ENCODE measurements around the gene CALR3.

DNA sequence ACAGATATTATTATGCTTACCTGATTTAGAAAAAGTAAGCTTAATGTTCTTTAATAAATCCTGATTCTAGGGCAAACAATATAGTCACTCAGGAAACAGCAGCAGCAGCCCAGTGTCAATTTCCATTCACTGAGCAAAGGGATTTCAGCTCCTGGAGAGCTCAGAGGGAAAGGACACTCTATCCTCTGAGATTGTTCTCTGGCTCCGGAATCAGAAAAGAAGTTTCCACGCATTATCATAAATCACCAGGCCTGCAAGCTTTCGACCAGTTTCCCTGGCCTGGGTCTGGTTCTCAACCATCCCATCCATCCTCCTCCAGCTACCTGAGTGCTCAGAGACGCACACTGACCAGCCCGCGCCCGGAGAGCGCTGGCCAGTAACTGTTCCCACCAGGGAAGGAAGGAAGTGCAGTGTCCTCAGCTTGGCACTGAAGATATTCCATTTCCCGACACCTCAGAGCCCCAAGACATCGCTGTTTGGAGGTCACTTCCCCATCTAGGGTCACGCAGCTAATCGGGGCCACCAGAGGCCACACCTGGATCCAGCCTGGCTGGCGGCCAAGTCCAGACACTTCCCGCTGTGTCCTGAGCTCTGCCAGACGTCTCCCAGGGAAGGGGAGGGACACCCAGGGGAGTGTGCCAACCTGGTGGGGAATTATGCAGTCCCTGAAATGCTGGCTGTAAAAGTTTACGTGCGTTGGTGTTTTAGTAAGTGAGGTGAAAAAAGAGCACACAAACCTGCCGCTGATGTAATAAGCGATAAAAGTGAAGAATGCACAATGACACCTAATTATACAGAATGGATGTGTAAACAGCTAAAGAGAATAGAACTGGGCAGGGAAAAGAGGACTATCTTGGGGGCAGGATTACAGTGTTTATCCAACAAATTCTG is 53.3 kb downstream of the CALR3 start:
- no peak for TF ChIP-seq ZFP1 (CRISPR knock-in tag; IDR thresholded peaks at IDR 0.05)
- no peak for TF ChIP-seq BRCA1 (CRISPR knock-in tag; IDR thresholded peaks at IDR 0.05)
- TF ChIP-seq HES4 (CRISPR knock-in tag; IDR thresholded peaks at IDR 0.05; ENCODE audit: borderline replicate concordance) = no peak
- no peak for TF ChIP-seq JUNB (CRISPR knock-in tag; IDR thresholded peaks at IDR 0.05; ENCODE audit: borderline replicate concordance)
- TF ChIP-seq ZFX (CRISPR knock-in tag; IDR thresholded peaks at IDR 0.05; ENCODE audit: low read depth) = no peak
- no peak for TF ChIP-seq ZNF644 (CRISPR knock-in tag; IDR thresholded peaks at IDR 0.05; ENCODE audit: low read depth)
- TF ChIP-seq TAF1 (CRISPR knock-in tag; IDR thresholded peaks at IDR 0.05) = no peak
- TF ChIP-seq TGIF2 (CRISPR knock-in tag; IDR thresholded peaks at IDR 0.05) = no peak
- TF ChIP-seq ZNF383 (CRISPR knock-in tag; IDR thresholded peaks at IDR 0.05; ENCODE audit: borderline replicate concordance) = no peak
- no peak for TF ChIP-seq ZNF274 (CRISPR knock-in tag; IDR thresholded peaks at IDR 0.05)
